Skeletal muscle tissue (tissue), 4 donors: Measurements from ENCODE around the gene ENPEP. TPM values are rescaled to one million over a fixed set of nuclear protein-coding genes. Genes with fewer than 3 reads are reported as not detected.
"Not testable (repeated sequence)": the region's sequence is repeated elsewhere in the genome, so short reads cannot be mapped to it uniquely, and the experiment has no call there.

Experiments
- H3K27ac ChIP-seq: one replicate; pipeline ENCODE4 v1.7.0; 2013; ENCODE audit warnings: mild to moderate bottlenecking, low read depth, low read length, inconsistent platforms
- H3K27me3 ChIP-seq, 3 donors: one replicate each; pipeline ENCODE4 v1.7.0; 2013; ENCODE audit warnings: low read length in 3 of 3; ENCODE audit not compliant: control insufficient read depth in 3 of 3, insufficient read depth in 3 of 3
- H3K36me3 ChIP-seq, 3 donors: one replicate each; pipeline ENCODE4 v1.7.0; 2013; ENCODE audit warnings: low read length in 3 of 3; ENCODE audit not compliant: control insufficient read depth in 3 of 3, insufficient read depth in 3 of 3
- H3K4me1 ChIP-seq, 3 donors: one replicate each; pipeline ENCODE4 v1.7.0; 2013; ENCODE audit warnings: low read length in 3 of 3, mild to moderate bottlenecking in 3 of 3; ENCODE audit not compliant: control insufficient read depth in 3 of 3, insufficient read depth in 3 of 3
- H3K4me3 ChIP-seq, 3 donors: one replicate each; pipeline ENCODE4 v1.7.0; 2013; ENCODE audit warnings: low read length in 3 of 3
- H3K9ac ChIP-seq, 3 donors: one replicate each; pipeline ENCODE4 v1.7.0; 2013; ENCODE audit warnings: low read length in 3 of 3, mild to moderate bottlenecking in 3 of 3, moderate library complexity in 2 of 3, low read depth in 1 of 3
- H3K9me3 ChIP-seq, 3 donors: one replicate each; pipeline ENCODE4 v1.7.0; 2013; ENCODE audit warnings: low read length in 3 of 3; ENCODE audit not compliant: control insufficient read depth in 3 of 3
- total RNA-seq: library from RNA; depleted of rRNA; stranded (reverse); fragments of >200 nt; gene quantifications from one replicate; pipeline ENCODE4 v1.2.3, GENCODE V29; 2014
- donor health status: Osteomylitis.

Gene ENPEP
- total RNA-seq, 1 donor from 2014 or later = 9.9 TPM

DNA sequence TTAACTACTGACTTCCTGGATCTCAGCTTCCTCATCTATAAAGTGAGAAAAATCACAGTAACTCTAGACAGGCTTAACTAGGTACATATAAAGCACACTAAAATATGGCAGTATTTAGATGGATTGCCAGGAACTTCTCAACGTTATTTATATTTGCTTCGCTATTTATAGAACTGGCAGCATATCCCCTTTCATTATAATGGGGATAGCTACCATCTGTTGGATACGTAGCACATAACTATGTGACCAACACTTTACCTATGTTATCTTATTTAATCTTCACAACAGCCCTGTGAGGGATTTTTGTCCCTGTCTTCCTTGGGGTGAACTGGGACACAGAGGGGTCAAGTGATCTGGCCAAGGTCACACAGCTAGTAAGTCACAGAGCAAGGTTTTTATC lies 64.6 kb downstream of the ENPEP start:
- Histone ChIP-seq H3K27me3 (no peaks in the 10 kb centered on the region), H3K36me3 (no peaks in the 10 kb centered on the region), H3K9ac (no peak overlapping the region), H3K4me1 (peaks cover 0 to 3% (median 2%) of the 10 kb centered on the region in 3 donors), H3K27ac (peak overlapping the region; percentile 64), H3K9me3 (peaks cover 0 to 6% (median 0%) of the 10 kb centered on the region in 3 donors), H3K4me3 (no peak overlapping the region)

DNA sequence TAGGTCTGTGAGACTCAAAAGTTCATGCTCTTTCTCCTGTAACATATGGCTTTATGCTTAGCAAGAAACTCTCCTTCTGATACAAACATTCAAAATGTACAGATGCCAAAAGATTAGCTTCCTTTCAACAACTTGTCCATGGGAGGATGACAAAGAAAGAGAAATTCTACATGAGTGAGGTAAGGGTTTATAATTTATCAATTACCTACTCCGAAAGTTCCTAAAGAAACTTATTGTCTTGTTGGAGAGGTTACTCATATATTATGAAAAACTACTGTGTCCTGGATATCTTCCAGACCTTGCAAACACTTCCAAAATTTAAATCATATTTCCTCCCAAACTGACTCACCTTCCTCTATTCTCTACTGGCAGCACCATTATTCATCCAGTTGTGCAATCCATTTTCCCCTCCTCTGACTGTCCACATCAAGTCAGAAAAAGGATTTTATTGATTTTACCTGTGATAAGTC lies 65.1 kb downstream of the ENPEP start:
- peaks cover 0 to 6% (median 0%) of the 10 kb centered on the region in 3 donors for H3K9me3 ChIP-seq
- no peaks in the 10 kb centered on the region for H3K27me3 ChIP-seq
- peaks cover 0 to 3% (median 2%) of the 10 kb centered on the region in 3 donors for H3K4me1 ChIP-seq
- no peak overlapping the region for H3K9ac ChIP-seq
- no peak overlapping the region for H3K4me3 ChIP-seq
- peak overlapping the region; percentile 64 for H3K27ac ChIP-seq
- H3K36me3 ChIP-seq = no peaks in the 10 kb centered on the region

GRCh38 chr4:110543577-110543976 lies 67.6 kb downstream of the ENPEP start:
- H3K4me1 ChIP-seq = peaks cover 0 to 3% (median 2%) of the 10 kb centered on the region in 3 donors
- no peak overlapping the region for H3K4me3 ChIP-seq
- no peaks in the 10 kb centered on the region for H3K27me3 ChIP-seq
- no peaks in the 10 kb centered on the region for H3K36me3 ChIP-seq
- H3K27ac ChIP-seq = no peak overlapping the region
- H3K9me3 ChIP-seq = no peaks in the 10 kb centered on the region
- no peak overlapping the region for H3K9ac ChIP-seq

- Histone ChIP-seq H3K9me3 (no peaks in the 10 kb centered on the region), H3K36me3 (no peaks in the 10 kb centered on the region), H3K4me3 (no peak overlapping the region), H3K4me1 (peaks cover 0 to 3% (median 2%) of the 10 kb centered on the region in 3 donors), H3K27me3 (no peaks in the 10 kb centered on the region), H3K9ac (no peak overlapping the region), H3K27ac (no peak overlapping the region)
Observed at GRCh38 chr4:110544594-110544993, 68.6 kb downstream of the ENPEP start.

GRCh38 chr4:110550260-110550659 lies 74.3 kb downstream of the ENPEP start:
- Histone ChIP-seq H3K36me3 (no peaks in the 10 kb centered on the region), H3K4me3 (no peak overlapping the region), H3K9me3 (no peaks in the 10 kb centered on the region), H3K4me1 (peaks cover 0 to 4% (median 0%) of the 10 kb centered on the region in 3 donors), H3K27me3 (no peaks in the 10 kb centered on the region), H3K9ac (no peak overlapping the region), H3K27ac (no peak overlapping the region)

GRCh38 chr4:110553197-110553596 lies 77.2 kb downstream of the ENPEP start:
- H3K4me1 ChIP-seq = peaks cover 0 to 4% (median 0%) of the 10 kb centered on the region in 3 donors
- no peak overlapping the region for H3K9ac ChIP-seq
- H3K27me3 ChIP-seq = no peaks in the 10 kb centered on the region
- no peak overlapping the region for H3K27ac ChIP-seq
- H3K4me3 ChIP-seq = no peak overlapping the region
- no peaks in the 10 kb centered on the region for H3K9me3 ChIP-seq
- no peaks in the 10 kb centered on the region for H3K36me3 ChIP-seq

DNA sequence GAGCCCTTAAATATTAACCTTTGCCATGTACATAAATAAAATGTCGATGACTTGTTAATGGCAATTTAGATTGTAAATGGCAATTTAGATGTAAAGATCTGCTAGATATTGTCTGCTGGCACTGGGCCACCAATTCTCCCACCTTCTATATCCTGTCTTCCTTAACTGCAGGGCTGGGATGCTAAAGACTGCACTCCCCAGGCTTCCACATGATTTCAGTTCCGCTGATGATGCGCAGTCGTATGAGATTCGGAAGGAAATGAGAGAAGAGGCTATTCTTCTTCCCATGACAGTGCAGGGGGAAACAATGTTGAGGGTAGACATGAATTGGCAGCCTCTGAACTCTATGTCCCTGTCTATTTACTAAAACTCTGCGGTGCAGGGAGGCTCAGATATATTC lies 91.3 kb downstream of the ENPEP start:
- Histone ChIP-seq H3K36me3 (no peaks in the 10 kb centered on the region), H3K4me1 (no peaks in the 10 kb centered on the region), H3K27me3 (no peaks in the 10 kb centered on the region), H3K27ac (no peak overlapping the region), H3K9me3 (no peaks in the 10 kb centered on the region), H3K4me3 (no peak overlapping the region), H3K9ac (no peak overlapping the region)

- not testable (repeated sequence) for H3K9ac ChIP-seq, H3K27ac ChIP-seq, H3K36me3 ChIP-seq, H3K4me1 ChIP-seq, H3K27me3 ChIP-seq, H3K4me3 ChIP-seq, H3K9me3 ChIP-seq
Observed at GRCh38 chr4:110576696-110577095, 100.7 kb downstream of the ENPEP start.

- Histone ChIP-seq H3K9ac (peak overlapping the region in 1 of 3 donors; percentile 30), H3K9me3 (no peaks in the 10 kb centered on the region)
Observed at GRCh38 chr4:110586131-110586850, 110.3 kb downstream of the ENPEP start.

GRCh38 chr4:110587666-110588285 lies 111.8 kb downstream of the ENPEP start:
- H3K4me1 ChIP-seq = no peaks in the 10 kb centered on the region
- H3K36me3 ChIP-seq = no peaks in the 10 kb centered on the region
- H3K27me3 ChIP-seq = no peaks in the 10 kb centered on the region
- H3K4me3 ChIP-seq = no peak overlapping the region
- H3K9ac ChIP-seq = no peak overlapping the region
- no peak overlapping the region for H3K27ac ChIP-seq
- no peaks in the 10 kb centered on the region for H3K9me3 ChIP-seq

More at GRCh38 chr4:110586131-110586850, 110.3 kb downstream of the ENPEP start:
- no peak overlapping the region for H3K27ac ChIP-seq
- no peaks in the 10 kb centered on the region for H3K4me1 ChIP-seq
- no peaks in the 10 kb centered on the region for H3K27me3 ChIP-seq
- H3K36me3 ChIP-seq = no peaks in the 10 kb centered on the region
- H3K4me3 ChIP-seq = peak overlapping the region; percentile 16 to 77 (median 45)
